HG03135 (cell line): Measurements from ENCODE around the gene JSRP1.

Experiments
- ATAC-seq: cut with Tn5 transposase; IDR thresholded peaks from one replicate; pipeline ENCODE4 v1.9.1; 2021; ENCODE audit warnings: mild to moderate bottlenecking, moderate library complexity; ENCODE audit not compliant: unreplicated experiment

The JSRP1 gene

DNA sequence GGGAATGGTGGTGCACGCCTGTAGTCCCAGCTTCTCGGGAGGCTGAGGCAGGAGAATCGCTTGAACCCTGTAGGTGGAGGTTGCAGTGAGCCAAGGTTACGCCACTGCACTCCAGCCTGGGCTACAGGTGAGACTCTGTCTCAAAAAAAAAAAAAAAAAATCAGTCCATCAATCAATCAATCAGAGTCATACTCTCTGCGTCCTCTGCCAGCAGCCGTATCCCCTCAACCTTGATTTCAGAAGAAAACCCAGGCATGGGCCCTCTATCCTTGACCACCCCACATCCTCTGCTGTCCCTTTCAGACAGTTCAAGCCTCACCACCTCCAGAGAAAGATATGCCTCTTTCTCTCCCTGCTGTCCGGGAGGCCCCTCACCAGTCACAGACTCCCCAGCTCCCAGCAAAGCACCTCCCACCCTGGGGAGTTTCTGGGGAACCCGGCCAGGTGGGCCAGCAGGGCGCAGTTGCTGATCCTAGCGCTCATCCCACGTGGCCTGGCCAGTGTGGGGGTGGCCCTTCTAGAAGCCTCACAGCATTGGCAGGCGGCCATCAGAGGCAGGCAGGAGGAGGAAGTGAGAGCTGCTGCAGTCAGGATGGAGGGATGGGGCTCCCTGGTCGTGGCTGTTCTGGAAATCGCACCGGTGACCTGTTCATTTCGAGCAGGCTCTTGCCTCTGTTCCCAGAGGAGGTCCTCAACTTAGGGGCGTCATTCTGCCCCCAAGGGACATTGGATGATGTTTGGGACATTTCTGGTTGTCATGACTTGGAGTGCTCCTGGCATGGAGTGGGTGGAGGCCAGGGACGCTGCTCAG is 10.2 kb upstream of the JSRP1 start:
- ATAC-seq = no peak

DNA sequence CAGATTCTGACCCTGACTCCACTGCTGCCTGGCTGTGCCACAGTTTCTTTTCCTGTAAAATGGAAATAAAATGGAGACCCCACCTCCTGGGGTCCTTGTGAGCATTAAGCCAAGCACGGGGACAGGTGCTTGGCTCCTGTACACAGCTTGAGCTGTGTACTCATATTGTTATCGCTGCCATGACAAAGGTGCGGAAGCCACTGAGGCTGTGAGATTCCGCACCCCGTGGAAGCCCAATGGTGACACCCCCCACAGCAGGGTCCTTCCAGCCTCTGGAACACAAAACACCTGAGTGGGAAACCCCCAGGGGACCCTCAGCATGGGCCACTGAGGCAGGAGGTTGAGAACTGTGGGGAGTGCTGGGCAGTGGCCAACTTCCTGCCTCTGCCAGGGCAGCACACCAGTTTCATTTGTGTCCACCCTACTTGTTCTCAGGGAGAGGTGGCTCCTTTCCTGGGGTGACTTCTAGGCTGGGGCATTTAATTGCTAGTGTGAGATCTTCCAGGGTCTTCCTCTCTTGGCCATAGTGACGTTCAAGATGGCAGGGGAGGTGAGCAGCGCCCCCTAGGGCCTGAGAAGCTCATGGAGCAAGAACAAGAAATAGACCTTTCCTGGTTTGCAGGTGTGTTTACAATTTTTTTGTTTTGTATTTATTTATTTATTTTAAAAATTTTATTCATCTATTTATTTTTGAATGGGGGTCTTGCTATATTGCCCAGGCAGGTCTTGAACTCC is 5.4 kb upstream of the JSRP1 start:
- ATAC-seq = no peak

DNA sequence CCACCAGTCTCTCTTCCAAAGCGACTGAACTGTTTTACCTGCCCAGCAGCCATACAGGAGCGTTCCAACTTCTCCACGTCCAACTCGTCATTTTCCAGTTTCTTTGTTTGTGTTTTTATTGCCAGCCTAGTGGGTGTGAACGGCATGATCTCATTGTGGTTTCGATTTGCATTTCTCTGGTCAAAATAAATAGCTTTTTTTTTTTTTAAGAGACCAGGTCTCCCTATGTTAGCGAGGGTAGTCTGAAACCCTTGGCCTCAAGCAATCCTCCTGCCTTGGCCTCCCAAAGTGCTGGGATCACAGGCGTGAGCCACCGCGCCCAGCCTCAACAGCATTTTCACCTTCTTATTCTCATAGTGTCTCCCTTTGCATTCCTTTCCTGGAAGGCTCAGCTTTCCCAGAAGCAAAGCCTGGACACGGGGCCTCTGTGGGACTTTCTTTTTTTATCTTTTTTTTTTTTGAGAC is 4.2 kb upstream of the JSRP1 start:
- no peak for ATAC-seq

DNA sequence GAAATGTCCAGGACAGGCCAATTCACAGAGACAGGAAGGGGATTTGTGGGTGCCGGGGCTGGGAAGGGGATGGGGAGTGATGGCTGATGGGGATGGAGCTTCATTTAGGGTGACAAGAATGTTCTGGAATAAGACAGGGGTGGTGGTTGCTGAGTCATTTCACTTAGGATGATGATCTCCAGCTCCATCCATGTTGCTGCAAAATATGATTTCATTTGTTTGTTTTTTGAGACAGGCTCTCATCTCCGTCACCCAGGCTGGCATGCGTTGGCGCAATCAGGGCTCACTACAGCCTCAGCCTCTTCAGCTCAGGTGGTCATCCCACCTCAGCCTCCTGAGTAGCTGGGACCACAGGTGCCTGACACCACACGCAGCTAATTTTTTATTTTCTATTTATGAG is 3.1 kb upstream of the JSRP1 start:
- no peak for ATAC-seq

DNA sequence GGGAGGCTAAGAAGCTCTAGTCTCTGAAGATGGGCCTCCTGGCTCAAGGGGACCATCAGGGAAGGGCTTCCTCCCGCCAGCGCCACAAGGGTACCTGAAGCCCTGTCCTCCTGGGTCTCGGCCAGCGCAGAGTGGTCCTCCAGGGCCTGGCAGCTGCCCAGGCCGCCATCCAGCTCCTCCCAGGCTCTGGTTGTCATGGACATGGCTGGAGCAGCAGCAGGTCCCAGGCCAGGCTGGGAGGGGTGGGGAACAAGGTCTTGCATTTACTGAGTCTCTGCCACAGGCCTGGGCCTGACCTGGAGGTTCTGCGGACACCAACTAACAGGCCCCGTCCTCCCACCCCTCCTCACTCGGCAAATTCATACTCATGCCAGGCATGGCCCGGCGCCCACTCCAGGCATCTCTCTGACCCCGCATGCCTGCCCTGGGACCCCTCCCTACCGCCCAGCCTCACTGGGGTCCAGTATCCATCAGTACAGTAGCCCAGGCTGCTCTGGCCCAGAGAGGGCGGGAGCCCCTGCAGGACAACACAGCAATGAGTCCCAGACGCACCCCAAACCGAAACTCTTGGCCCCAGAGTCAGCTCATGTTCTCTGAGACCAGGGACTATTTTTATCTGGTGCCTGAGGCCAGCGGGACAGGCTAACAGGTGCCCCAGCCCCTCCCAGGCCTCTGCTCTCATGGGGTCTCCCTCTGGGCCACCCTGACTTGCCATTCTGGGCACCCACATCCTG is 938 bp downstream of the JSRP1 start:
- no peak for ATAC-seq

DNA sequence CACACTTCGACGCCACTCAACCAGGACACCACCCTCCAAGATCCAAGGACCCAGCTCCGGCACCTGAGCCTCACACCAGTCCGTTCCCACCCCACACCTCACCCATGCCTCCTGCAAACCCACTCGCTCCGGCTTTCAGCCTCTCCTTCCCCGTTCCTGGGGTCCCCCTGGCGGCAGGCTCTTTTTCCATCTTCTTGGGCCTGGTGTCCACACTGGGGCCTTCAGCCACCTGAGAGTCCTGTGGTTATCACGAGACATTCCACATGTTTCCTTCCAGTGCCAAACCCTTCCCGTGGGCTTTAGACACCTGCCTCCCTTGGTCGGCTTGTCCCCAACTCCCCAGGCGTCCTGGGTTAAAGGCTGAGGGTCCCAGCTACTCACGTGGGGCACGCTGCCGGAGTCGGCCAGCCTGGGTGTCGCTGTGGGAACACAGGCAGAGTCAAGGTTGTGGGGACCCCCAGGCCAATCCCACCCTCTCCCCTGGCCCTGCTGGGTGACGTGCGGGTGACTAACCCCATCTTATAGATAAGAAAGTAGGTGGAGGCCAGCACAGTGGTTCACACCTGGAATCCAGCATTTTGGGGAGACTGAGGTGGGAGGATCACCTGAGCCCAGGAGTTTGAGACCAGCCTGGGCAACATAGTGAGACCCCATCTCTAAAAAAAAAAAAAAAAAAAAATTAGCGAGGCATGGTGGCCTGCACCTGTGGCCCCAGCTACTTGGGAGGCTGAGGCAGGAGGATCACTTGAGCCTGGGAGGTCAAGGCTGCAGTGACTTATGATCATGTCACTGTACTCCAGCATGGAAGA is 1.9 kb downstream of the JSRP1 start:
- ATAC-seq = no peak

DNA sequence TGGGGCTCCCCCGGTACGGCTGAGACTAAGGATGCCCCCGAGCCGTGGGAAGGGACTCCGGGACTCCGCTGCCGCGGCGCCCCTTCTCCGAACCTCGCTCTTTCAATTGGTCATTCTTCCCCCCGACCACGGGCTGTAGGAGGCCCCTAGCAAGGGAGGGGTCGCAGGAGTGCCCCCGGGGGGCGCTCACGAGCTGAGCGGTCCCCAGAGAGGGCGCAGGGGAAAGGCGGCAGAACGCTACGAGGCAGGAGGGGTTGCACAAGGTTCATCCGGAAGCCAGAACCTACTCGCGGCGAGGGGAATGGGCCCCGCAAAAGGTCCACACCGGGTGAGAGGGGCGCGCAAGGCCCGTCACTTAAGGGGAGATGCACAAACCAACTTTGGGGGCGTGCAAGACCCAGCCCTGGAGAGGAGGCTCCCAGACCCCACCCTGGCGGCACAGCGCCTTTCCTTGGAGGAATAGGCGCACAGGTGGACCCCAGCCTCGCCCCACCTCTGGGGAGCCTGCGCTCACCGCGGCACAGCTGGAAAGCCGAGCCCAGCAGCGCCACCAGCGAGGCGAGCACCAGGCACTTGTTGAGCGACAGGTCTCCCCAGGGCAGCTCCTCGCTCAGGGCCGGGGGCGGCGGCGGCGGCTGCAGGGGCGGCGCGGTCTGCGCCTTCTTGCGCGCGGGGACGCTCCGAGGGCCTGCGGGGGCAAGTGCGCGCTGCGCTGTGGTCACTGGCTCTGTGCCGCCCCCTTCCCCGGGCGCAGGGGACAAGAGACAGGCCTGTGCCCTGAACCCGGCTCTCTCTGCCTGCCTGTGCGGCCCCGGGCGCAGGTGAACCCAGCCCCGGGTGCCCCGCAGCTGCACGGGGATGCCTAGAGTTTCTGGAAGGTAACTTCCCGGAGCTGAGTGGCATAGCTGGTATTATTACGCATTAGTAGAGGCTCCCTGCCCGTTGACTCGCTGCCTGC is 2.8 kb downstream of the JSRP1 start:
- no peak for ATAC-seq

DNA sequence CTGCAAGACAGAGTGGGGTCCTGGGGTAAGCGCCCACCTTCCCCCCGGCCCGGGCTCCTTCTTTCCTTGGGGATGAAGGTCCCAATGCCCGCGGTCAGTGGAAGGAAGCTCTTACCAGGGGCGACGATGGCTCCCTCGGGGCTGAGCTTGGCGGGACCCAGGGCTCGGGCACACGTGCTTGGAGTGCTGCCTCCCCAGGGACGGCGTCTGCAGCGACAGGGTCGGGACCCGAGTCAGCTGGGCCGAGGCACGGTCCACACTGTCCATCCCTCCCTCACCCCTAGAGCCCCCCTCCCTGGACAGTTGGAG is 3.5 kb downstream of the JSRP1 start:
- no peak for ATAC-seq

DNA sequence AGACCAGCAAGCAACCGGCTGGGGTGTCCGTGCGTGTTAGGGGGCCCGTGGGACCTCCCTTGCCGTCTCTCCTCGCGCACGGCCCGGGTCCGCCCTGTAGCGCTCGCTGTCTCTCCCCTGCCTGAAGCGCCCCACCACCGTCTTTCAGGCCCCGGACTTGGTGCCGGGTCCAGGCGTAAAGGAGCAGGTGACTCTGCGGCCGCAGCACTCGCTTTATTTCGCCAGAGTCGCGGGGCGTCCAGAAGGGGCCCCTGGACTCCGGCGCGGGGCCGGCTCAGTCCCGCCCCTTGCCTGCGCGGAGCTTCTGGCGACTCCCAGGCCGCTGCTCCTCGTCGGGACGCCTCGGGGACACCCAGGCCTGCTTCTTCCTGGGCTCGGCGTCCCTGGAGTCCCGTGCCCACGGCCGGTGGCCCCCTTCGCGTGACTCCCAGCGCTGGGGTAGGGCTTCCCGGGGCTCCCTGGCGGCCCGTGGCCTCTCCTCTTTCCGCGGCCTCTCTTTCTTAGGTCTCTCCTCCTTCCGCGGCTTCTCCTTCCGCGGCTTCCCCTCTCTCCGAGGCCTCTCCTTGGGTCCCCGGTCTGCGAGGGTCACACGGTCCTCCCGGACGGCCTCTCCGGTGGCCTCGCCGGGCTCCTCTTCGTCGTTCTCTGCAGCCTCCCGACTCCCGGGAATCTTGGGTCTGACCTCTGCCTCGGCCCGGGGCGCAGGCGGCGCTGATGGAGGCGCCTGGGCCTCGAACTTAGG is 4.0 kb downstream of the JSRP1 start:
- no peak for ATAC-seq

DNA sequence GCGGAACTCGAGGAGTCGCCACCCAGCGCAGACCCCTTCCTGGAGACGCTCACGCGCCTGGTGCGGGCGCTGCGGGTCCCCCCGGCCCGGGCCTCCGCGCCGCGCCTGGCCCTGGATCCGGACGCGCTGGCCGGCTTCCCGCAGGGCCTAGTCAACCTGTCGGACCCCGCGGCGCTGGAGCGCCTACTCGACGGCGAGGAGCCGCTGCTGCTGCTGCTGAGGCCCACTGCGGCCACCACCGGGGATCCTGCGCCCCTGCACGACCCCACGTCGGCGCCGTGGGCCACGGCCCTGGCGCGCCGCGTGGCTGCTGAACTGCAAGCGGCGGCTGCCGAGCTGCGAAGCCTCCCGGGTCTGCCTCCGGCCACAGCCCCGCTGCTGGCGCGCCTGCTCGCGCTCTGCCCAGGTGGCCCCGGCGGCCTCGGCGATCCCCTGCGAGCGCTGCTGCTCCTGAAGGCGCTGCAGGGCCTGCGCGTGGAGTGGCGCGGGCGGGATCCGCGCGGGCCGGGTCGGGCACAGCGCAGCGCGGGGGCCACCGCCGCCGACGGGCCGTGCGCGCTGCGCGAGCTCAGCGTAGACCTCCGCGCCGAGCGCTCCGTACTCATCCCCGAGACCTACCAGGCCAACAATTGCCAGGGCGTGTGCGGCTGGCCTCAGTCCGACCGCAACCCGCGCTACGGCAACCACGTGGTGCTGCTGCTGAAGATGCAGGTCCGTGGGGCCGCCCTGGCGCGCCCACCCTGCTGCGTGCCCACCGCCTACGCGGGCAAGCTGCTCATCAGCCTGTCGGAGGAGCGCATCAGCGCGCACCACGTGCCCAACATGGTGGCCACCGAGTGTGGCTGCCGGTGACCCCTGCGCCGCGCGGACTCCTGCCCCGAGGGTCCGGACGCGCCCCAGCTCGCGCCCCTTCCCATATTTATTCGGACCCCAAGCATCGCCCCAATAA is 4.8 kb downstream of the JSRP1 start:
- no peak for ATAC-seq

DNA sequence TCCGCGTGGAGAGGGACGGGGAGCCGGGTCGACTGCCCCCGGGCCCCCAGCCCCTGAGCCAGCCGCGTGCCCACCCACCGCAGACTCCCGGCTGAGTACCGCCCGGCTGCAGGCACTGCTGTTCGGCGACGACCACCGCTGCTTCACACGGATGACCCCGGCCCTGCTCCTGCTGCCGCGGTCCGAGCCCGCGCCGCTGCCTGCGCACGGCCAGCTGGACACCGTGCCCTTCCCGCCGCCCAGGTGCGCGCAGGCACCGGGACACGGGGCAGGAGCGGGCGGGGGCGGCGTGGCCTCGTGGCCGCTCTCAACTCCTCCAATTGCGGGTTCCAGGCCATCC is 5.5 kb downstream of the JSRP1 start:
- no peak for ATAC-seq

DNA sequence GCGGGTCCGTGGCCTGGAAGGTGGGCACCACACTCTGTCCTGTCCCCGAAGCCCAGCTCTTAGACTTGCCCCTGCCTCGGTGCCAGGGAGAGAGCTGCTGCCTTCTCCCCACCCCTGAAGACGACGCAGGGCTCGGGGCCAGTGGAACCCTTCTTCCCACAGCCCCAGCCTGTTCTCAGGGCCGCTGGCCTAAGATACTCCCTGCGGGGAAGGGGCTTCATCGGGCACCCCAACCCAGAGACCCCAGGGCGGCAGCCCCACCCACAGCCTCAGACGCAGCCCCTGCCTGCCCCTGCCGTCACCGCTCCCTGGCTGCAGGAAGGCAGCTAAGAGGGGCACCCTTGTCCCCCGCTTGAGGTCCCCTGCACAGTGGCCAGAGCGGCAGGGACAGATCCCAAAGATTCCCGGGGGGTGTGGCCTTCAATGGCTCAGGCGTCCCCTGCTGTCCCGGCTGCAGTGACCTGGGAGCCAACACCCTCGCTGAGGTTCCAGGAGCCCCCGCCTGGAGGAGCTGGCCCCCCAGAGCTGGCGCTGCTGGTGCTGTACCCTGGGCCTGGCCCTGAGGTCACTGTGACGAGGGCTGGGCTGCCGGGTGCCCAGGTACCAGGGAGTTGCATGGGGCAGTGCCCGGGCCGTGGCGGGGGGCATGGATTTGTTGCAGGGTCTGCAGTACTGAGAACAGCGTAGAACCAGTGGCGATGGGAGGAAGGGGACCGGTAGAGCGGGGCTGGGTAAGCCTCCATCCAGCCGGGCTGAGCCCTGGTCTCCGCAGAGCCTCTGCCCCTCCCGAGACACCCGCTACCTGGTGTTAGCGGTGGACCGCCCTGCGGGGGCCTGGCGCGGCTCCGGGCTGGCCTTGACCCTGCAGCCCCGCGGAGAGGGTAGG is 6.1 kb downstream of the JSRP1 start:
- no peak for ATAC-seq

DNA sequence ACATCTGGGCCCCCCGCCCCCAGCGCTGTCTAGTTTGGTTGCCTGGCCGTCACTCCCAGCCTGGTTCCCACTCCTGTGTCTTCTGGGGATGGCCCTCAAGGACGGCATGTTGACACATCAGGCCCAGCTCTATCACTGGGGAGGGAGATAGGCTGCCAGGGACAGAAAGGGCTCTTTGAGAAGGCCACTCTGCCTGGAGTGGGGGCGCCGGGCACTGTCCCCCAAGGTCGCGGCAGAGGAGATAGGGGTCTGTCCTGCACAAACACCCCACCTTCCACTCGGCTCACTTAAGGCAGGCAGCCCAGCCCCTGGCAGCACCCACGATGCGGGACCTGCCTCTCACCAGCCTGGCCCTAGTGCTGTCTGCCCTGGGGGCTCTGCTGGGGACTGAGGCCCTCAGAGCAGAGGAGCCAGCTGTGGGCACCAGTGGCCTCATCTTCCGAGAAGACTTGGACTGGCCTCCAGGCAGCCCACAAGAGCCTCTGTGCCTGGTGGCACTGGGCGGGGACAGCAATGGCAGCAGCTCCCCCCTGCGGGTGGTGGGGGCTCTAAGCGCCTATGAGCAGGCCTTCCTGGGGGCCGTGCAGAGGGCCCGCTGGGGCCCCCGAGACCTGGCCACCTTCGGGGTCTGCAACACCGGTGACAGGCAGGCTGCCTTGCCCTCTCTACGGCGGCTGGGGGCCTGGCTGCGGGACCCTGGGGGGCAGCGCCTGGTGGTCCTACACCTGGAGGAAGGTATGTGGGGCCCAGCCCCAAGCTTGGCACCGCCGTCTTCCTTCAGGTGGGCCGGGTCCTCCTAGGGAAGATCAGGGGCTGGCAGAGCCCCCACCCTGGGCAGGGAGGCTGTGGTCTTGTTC is 7.0 kb downstream of the JSRP1 start, which contains the start of gene AMH:
AMH (plus strand) TSS at position 314 of the 857 bp plus-strand sequence; CDS start at position 324, 10 bp downstream.
- ATAC-seq = no peak

DNA sequence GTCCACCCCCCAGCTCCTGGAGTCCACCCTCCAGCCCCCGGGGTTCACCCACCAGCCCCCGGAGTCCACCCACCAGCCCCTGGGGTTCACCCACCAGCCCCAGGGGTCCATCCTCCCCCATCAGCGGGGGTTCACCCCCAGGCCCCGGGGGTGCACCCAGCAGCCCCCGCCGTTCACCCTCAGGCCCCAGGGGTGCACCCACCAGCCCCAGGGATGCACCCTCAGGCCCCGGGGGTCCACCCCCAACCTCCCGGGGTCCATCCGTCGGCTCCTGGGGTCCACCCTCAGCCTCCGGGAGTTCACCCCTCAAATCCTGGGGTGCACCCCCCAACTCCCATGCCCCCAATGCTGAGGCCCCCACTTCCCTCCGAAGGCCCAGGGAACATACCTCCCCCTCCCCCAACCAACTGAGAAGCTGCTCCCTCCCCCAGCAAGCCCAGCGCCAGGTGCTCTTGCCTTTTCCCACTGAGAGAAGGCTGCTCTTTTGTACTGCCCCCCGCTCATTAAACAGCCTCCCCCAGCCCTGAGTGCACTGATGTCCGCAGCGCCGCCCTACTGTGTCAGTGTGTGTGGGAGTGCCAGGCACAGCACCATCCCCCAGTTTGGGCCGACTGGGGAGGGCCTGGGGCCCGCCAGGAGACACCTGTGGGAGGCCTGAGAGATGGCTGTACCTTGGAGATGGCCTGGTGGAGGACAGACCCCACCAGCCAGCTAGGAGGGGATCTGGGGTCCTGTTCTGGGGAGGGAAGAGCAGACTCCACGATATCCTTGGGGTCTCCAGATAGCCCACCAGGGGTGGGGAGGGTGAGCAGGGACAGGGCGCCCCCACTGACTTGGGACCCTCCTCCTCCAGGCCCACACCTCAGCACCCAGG is 7.8 kb downstream of the JSRP1 start:
- ATAC-seq = no peak

DNA sequence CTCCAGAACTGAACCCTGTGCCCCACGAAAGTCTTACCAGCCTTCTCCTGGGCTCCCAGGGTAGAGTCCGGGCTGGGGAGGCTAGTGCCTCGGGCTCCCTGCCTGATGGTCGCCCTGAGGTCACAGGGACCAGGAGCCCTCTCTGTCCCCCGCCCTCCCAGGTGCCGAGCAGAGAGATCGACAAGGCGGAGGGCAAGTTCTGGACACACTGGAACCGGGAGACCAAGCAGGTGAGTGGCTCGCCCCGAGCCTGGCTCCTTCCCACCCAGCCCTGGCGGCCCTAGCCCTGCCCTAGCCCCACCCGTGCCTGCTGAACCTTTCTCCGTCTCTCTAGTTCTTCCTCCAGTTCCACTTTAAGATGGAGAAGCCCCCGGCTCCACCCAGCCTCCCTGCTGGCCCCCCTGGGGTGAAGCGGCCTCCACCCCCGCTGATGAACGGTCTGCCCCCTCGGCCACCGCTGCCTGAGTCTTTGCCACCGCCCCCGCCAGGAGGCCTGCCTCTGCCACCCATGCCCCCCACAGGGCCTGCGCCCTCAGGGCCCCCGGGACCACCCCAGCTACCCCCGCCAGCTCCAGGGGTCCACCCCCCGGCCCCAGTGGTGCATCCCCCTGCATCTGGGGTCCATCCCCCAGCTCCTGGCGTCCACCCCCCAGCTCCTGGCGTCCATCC is 8.7 kb downstream of the JSRP1 start:
- ATAC-seq = no peak
